Mesothelial cell of epicardium (in vitro differentiated cells): ENCODE results near the gene PRKAB2. TPM values are rescaled to one million over a fixed set of nuclear protein-coding genes. Genes with fewer than 3 reads are reported as not detected.
"Not testable (repeated sequence)": the region's sequence is repeated elsewhere in the genome, so short reads cannot be mapped to it uniquely, and the experiment has no call there.

Experiments
- DNase-seq, 2 experiments: peaks; one replicate each; pipeline ENCODE4 v3.0.0; 2021; ENCODE audit warnings: low spot score in 2 of 2; ENCODE audit not compliant: unreplicated experiment in 2 of 2
- H3K27ac Mint-ChIP-seq: 2 replicates; pipeline ENCODE4 v1.8.0; 2021; ENCODE audit warnings: mixed read lengths
- H3K27me3 Mint-ChIP-seq: 2 replicates; pipeline ENCODE4 v1.8.0; 2021; ENCODE audit warnings: low read depth, mixed read lengths
- H3K36me3 Mint-ChIP-seq: 2 replicates; pipeline ENCODE4 v1.8.0; 2021; ENCODE audit warnings: mixed read lengths
- H3K4me1 Mint-ChIP-seq: 2 replicates; pipeline ENCODE4 v1.8.0; 2021; ENCODE audit warnings: mixed read lengths
- H3K4me3 Mint-ChIP-seq: 2 replicates; pipeline ENCODE4 v1.8.0; 2021; ENCODE audit warnings: mild to moderate bottlenecking, moderate library complexity, mixed read lengths
- H3K9me3 Mint-ChIP-seq: 2 replicates; pipeline ENCODE4 v1.8.0; 2021; ENCODE audit warnings: mixed read lengths
- total RNA-seq: library from RNA; stranded (reverse); gene quantifications from 3 replicates; pipeline ENCODE4 v1.2.1, GENCODE V29; 2021
- TF ChIP-seq, protein P1 (sequence below): fragments of 200-600 bp; sonication (generic); IDR thresholded peaks from one replicate; pipeline ENCODE4 v1.5.0; 2021; ENCODE audit warnings: antibody characterized with exemption; ENCODE audit not compliant: unreplicated experiment

Gene PRKAB2
- total RNA-seq, 1 donor from 2014 or later = 15.2 TPM

DNA sequence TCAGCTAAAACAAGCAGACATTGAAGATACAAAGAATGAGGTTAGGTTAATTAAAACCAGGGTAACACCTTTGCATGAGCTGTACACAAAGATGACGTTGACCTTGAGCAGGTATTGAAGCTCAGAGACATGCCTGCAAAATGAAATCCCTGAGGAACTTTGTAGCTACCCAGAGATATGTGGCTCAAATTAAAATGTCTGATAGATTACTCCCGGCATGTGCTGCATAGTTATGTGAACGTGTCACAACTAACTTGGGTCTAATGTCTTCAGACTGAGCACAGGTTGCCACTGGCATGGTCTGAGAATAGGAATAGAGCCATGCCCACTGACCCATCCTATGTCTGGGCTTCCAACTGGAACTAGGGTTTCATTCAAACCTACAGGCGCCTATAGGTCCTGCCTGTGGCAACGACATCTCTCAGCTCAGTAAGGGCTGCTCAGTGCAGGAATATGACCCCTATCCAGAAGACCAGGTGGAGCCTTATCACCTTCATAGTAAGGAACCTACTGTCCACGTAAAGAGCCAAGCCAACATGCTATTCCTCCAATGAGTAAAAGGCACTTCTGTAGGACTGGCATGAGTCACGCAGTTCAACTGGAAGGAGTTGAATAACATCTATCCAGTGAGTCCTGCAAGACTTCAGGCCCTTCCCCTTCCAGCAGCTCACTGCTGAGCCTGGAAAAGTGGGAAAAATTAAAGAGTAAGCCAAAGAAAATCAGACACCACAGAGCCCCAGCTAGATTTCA, 60.7 kb downstream of the PRKAB2 start:
- DNase-seq = no peak
- Mint-ChIP-seq H3K9me3 (no peaks in the 10 kb centered on the region), H3K4me1 (peaks cover 6% of the 10 kb centered on the region), H3K36me3 (no peaks in the 10 kb centered on the region), H3K27ac (no peak overlapping the region), H3K27me3 (peaks cover 3% of the 10 kb centered on the region), H3K4me3 (no peak overlapping the region)
- TF ChIP-seq, protein P1, sequence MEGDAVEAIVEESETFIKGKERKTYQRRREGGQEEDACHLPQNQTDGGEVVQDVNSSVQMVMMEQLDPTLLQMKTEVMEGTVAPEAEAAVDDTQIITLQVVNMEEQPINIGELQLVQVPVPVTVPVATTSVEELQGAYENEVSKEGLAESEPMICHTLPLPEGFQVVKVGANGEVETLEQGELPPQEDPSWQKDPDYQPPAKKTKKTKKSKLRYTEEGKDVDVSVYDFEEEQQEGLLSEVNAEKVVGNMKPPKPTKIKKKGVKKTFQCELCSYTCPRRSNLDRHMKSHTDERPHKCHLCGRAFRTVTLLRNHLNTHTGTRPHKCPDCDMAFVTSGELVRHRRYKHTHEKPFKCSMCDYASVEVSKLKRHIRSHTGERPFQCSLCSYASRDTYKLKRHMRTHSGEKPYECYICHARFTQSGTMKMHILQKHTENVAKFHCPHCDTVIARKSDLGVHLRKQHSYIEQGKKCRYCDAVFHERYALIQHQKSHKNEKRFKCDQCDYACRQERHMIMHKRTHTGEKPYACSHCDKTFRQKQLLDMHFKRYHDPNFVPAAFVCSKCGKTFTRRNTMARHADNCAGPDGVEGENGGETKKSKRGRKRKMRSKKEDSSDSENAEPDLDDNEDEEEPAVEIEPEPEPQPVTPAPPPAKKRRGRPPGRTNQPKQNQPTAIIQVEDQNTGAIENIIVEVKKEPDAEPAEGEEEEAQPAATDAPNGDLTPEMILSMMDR = no peak

DNA sequence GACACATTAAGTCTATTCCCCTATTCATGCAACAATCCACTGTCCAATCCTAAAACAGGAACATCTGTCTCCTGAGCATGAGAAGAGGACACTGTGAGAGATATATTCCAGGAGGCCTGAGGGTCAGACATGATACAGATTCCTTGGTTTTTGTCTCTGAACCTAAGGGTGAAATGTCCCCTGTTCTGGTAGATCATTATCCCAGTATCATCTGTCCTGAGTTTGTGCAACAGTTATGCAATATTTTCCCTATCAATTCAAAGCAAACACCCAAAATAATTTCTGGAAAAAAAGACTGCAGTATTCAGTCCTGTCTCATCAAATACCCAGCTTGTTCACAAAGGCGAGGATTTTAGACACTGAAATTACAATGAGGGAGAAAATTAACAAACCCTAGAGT, 61.4 kb downstream of the PRKAB2 start:
- H3K36me3 Mint-ChIP-seq = no peaks in the 10 kb centered on the region
- TF ChIP-seq, protein P1 = no peak
- no peak overlapping the region for H3K4me3 Mint-ChIP-seq

DNA sequence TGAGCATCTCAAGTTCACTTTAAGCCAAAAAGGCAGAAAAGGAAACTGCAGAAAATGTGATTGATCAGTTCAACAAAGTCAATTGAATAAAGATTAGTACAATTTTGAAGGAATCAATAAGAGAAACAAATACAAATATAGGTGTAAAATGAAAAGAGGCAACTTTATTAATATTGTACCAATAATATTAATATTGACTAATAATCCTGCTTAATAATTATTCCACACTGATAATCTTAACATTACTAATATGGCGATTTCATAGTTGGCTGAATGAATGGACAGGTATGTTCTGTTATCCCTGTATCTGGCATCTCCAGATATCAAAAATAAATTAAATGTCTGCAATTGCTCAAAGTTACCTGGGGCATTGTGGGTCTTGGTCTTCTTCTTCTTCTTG, 61.8 kb downstream of the PRKAB2 start:
- peaks cover 13% of the 10 kb centered on the region for H3K4me1 Mint-ChIP-seq

More for the DNA sequence above, 61.4 kb downstream of the PRKAB2 start:
- Mint-ChIP-seq H3K4me1 (peaks cover 13% of the 10 kb centered on the region), H3K27me3 (peaks cover 3% of the 10 kb centered on the region), H3K9me3 (no peaks in the 10 kb centered on the region), H3K27ac (no peak overlapping the region)
- no peak for DNase-seq

DNA sequence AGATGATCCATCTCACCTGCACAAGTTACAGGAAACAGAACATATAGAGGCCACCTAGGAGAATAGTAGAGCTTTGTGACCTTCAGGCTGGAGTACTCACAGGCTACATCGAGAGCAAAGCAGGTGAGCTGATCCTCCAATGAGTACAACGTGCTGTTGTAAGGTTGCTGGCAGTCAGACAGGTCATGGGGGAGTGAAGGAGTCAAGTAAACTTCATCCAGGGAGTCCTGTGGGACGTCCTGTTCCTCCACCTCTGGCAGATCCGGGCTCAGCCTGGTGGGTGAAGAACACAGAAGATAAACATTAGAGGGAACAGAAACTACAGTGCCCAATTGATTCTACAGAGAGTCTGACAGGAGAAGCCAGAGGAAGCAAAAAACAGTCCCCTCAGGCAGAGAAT, 62.5 kb downstream of the PRKAB2 start:
- Mint-ChIP-seq H3K4me3 (no peak overlapping the region), H3K27me3 (peaks cover 3% of the 10 kb centered on the region), H3K27ac (no peak overlapping the region), H3K9me3 (no peaks in the 10 kb centered on the region), H3K4me1 (peaks cover 13% of the 10 kb centered on the region), H3K36me3 (no peaks in the 10 kb centered on the region)
- TF ChIP-seq, protein P1 = no peak
- DNase-seq = no peak

More for the DNA sequence above, 61.8 kb downstream of the PRKAB2 start:
- TF ChIP-seq, protein P1 = no peak
- no peak overlapping the region for H3K4me3 Mint-ChIP-seq
- no peak overlapping the region for H3K27ac Mint-ChIP-seq
- peaks cover 3% of the 10 kb centered on the region for H3K27me3 Mint-ChIP-seq
- DNase-seq = no peak
- no peaks in the 10 kb centered on the region for H3K36me3 Mint-ChIP-seq
- H3K9me3 Mint-ChIP-seq = no peaks in the 10 kb centered on the region

DNA sequence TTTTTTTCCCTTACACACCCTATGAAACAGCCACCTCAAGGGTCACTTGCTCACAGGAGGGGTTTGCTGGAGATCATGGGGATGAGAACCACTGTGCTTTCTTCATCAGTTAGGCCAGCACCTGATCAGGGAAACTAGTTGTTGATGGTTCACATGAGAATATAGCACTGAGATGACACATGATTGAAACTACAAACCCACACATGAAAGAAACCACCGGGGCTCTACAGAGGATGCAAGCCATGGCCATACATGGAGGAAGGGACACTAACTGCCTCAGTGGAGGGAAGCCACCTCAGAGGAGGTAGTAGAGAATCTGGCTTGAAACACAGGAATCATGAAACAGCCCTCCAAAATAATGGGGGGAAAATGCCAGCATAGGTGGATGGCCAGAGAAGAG, 63.2 kb downstream of the PRKAB2 start:
- H3K36me3 Mint-ChIP-seq = no peaks in the 10 kb centered on the region
- H3K27me3 Mint-ChIP-seq = peaks cover 3% of the 10 kb centered on the region
- H3K4me3 Mint-ChIP-seq = no peak overlapping the region

DNA sequence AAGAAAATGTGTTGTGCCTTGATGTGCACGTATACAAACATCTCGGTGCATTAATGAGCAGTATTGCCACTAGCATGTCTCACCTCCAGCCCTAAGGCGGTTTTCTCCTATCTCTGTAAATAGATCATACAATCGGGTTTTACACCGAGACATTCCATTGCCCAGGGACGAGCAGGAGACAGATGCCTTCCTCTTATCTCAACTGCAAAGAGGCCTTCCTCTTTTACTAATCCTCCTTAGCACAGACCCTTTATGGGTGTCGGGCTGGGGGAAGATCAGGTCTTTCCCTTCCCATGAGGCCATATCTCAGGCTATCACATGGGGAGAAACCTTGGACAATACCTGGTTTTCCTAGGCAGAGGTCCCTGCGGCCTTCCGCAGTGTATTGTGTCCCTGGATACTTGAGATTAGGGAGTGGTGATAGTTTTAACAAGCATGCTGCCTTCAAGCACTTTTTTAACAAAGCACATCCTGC, 65.8 kb downstream of the PRKAB2 start:
- not testable (repeated sequence) for H3K9me3 Mint-ChIP-seq, H3K27ac Mint-ChIP-seq, DNase-seq, H3K27me3 Mint-ChIP-seq, H3K4me3 Mint-ChIP-seq, H3K36me3 Mint-ChIP-seq
- peaks cover 18% of the 10 kb centered on the region for H3K4me1 Mint-ChIP-seq

More for the DNA sequence above, 63.2 kb downstream of the PRKAB2 start:
- no peak for DNase-seq
- Mint-ChIP-seq H3K4me1 (peaks cover 13% of the 10 kb centered on the region), H3K27ac (no peak overlapping the region), H3K9me3 (no peaks in the 10 kb centered on the region)
- TF ChIP-seq, protein P1 = no peak
